ENCODE data around the gene NANS.

NANS gene

DNA sequence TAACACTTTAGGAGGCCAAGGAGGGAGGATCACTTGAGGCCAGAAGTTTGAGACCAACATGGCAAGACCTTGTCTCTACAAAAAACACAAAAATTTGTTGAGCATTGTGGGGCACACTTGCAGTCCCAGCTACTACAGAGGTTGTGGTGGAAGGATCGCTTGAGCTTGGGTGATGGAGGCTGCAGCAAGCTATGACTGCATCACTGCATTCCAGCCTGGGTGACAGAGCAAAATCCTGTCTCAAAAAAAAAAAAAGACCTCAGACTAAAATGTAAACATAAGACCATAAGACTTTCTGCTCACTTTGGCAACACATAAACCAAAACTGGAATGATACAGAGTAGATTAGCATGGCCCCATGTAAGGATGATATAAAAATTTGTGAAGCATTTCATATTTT, 24.6 kb upstream of the NANS start:
- no peak overlapping the region for H3K27ac ChIP-seq
- DNase-seq, result no peak

DNA sequence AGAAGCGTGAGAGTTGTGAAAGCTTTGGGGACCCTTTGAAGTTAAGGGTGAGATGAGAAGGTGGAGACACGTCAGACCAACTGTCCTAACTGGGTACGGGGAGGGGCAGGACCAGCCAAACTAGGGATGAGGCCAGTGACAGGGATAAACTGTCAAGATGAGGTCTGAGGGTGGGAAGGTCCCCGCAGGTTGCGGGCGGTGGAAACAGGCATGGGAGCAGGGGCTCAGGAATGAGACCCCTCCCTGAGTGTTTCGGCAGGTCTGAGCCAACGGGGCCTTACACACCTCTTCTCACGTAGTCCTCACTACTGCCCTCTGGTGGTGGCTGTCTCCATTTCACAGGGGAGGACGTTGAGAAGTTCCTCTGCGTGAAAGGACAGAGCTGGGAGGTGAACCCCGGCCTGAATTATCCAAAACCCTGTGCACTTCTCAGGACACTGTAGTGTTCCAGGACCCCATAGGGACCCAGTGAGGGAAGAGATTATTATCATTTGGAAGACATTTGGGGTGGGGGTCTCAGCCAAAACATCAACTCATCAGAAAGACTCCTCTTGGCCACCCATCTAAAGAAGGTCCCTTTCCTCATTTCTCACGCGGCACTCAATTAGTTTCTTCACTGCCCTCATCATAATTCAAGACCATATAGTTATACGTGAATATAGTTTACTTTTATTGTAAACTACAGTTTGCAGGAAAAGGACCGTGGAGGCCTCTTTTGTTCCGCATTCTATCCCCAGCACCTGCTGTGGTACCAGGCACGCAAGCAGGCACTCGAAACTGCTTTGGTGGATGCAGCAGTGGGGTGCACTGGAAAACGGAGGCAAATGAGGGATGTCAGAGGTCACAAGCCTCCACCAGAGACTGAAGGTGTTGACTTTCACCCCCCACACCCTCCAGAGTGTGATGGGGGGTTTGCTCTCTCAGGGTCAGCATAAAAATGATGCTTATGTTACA, 21.7 kb upstream of the NANS start:
- Histone ChIP-seq H3K4me3 (ENCODE audit: low read depth, low read length) (no peak overlapping the region; the same call in 1 of the 2 replicates), H3K36me3 (no peaks in the 10 kb centered on the region), H3K27me3 (ENCODE audit: insufficient read depth, low read depth, severe bottlenecking) (no peaks in the 10 kb centered on the region), H3K27ac (no peak overlapping the region), H3K9me3 (ENCODE audit: severe bottlenecking) (no peaks in the 10 kb centered on the region)
- DNase-seq, result peak; percentile 91
- TF ChIP-seq, protein P1, sequence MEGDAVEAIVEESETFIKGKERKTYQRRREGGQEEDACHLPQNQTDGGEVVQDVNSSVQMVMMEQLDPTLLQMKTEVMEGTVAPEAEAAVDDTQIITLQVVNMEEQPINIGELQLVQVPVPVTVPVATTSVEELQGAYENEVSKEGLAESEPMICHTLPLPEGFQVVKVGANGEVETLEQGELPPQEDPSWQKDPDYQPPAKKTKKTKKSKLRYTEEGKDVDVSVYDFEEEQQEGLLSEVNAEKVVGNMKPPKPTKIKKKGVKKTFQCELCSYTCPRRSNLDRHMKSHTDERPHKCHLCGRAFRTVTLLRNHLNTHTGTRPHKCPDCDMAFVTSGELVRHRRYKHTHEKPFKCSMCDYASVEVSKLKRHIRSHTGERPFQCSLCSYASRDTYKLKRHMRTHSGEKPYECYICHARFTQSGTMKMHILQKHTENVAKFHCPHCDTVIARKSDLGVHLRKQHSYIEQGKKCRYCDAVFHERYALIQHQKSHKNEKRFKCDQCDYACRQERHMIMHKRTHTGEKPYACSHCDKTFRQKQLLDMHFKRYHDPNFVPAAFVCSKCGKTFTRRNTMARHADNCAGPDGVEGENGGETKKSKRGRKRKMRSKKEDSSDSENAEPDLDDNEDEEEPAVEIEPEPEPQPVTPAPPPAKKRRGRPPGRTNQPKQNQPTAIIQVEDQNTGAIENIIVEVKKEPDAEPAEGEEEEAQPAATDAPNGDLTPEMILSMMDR (IDR thresholded peaks at IDR 0.05; ENCODE audit: low read depth, low read length), result peak; percentile 94

More for the DNA sequence above, 24.6 kb upstream of the NANS start:
- TF ChIP-seq, protein P1 (IDR thresholded peaks at IDR 0.05; ENCODE audit: low read depth, low read length), result no peak
- H3K4me3 ChIP-seq (ENCODE audit: low read depth, low read length), result no peak overlapping the region
- no peaks in the 10 kb centered on the region for H3K27me3 ChIP-seq (ENCODE audit: insufficient read depth, low read depth, severe bottlenecking)
- no peaks in the 10 kb centered on the region for H3K9me3 ChIP-seq (ENCODE audit: severe bottlenecking)
- no peaks in the 10 kb centered on the region for H3K36me3 ChIP-seq

DNA sequence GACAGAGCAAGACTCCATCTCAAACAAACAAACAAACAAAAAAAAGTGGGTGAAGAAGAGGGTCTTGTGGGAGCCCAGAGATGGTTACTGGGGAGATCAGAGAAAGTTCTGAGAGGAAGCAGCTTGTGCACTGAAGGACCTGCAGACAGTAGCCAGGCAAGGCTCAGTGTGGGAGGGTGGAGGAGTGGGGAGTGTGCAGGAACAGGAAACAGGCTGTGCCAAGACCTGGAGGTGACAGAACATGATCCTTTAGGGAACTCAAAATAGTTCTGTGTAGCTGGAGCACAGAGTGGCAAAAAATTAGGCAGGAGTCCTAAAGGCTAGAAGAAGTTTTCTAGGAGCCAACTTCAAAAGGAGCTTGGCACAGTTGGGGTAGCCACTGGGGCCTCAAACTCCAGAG, 19.2 kb upstream of the NANS start:
- TF ChIP-seq, protein P1 (IDR thresholded peaks at IDR 0.05; ENCODE audit: low read depth, low read length), result no peak
- no peak overlapping the region for H3K27ac ChIP-seq
- no peak for DNase-seq
- no peaks in the 10 kb centered on the region for H3K36me3 ChIP-seq
- H3K9me3 ChIP-seq (ENCODE audit: severe bottlenecking), result no peaks in the 10 kb centered on the region
- no peaks in the 10 kb centered on the region for H3K27me3 ChIP-seq (ENCODE audit: insufficient read depth, low read depth, severe bottlenecking)
- H3K4me3 ChIP-seq (ENCODE audit: low read depth, low read length), result no peak overlapping the region

DNA sequence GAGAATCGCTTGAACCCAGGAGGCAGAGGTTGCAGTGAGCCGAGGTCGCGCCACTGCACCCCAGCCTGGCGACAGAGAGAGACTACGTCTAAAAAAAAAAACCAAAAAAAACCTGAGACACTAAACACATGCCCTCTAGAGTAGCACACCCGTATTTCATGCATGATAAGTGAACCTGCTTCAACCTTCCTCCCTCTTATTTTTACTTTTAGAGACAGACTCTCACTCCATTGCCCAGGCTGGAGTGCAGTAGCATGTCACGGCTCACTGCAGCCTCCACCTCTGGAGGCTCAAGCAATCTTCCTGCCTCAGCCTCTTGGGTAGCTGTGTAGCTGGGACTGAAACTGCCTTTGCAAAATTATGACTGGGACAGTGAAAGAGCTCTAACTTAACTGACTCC, 17.6 kb upstream of the NANS start:
- TF ChIP-seq, protein P1 (IDR thresholded peaks at IDR 0.05; ENCODE audit: low read depth, low read length), result no peak
- no peak overlapping the region for H3K27ac ChIP-seq
- DNase-seq, result no peak
- no peak overlapping the region for H3K4me3 ChIP-seq (ENCODE audit: low read depth, low read length)
- no peaks in the 10 kb centered on the region for H3K27me3 ChIP-seq (ENCODE audit: insufficient read depth, low read depth, severe bottlenecking)
- H3K9me3 ChIP-seq (ENCODE audit: severe bottlenecking), result no peaks in the 10 kb centered on the region
- H3K36me3 ChIP-seq, result no peaks in the 10 kb centered on the region

DNA sequence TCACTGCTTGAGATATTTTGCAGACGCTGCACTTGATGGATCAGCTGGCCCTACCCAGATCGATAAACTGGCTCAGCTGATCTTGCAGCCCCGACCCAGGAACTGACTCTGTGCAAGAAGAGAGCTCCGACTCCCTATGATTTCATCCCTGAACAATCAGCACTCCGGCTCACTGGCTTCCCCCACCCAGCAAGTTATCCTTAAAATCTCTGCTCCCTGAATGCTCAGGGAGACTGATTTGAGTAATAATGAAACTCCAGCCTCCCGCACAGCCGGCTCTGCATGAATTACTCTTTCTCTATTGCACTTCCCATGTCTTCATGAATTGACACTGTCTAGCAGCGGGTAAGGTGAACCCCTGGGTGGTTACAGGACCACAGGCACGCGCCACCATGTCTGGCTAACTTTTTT, 16.9 kb upstream of the NANS start:
- DNase-seq, result no peak
- Histone ChIP-seq H3K27ac (no peak overlapping the region), H3K4me3 (ENCODE audit: low read depth, low read length) (no peak overlapping the region), H3K27me3 (ENCODE audit: insufficient read depth, low read depth, severe bottlenecking) (no peaks in the 10 kb centered on the region), H3K9me3 (ENCODE audit: severe bottlenecking) (no peaks in the 10 kb centered on the region), H3K36me3 (no peaks in the 10 kb centered on the region)
- TF ChIP-seq, protein P1 (IDR thresholded peaks at IDR 0.05; ENCODE audit: low read depth, low read length), result no peak
